ENCODE data around the gene PLXNB3. TPM values are rescaled to one million over a fixed set of nuclear protein-coding genes. Genes with fewer than 3 reads are reported as not detected.

PLXNB3 gene
- polyA plus RNA-seq, 3 donors: 1.1 to 1.8 (median 1.8) TPM

DNA sequence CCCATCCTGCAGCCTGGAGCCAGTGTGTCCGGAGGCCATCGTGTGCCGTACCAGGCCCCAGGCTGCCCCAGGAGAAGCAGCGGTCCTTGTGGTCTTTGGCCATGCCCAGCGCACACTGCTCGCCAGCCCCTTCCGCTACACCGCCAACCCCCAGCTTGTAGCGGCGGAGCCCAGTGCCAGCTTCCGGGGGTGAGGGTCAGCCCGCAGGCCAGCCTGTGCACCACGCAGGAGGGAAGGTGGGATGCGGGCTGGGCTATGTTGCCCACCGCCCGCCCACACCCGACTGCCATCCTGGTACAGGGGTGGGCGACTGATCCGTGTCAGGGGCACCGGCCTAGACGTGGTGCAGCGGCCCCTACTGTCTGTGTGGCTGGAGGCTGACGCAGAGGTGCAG, 9.2 kb downstream of the PLXNB3 start:
- no peak for DNase-seq

DNA sequence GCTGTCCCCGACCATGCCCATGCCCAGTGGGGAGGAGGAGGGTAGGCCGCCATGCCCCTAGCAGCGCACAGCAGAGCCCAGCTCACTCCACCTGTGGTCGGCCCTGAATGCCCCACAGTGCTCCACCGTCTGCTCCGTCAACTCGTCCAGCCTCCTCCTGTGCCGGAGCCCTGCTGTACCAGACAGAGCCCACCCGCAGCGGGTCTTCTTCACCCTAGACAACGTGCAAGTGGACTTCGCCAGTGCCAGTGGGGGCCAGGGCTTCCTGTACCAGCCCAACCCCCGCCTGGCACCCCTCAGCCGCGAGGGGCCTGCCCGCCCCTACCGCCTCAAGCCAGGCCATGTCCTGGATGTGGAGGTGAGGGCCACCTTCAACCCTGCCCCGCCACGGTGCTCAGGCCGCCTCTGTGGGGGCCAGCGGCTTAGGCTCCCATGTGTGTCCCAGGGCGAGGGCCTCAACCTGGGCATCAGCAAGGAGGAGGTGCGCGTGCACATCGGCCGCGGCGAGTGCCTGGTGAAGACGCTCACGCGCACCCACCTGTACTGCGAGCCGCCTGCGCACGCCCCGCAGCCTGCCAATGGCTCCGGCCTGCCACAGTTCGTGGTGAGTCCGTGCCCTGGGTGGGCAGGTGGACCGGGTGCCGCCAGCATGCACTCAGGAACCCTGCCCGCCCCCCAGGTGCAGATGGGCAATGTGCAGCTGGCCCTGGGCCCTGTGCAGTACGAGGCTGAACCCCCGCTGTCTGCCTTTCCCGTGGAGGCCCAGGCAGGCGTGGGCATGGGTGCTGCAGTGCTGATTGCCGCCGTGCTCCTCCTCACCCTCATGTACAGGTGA, 9.9 kb downstream of the PLXNB3 start:
- no peak for DNase-seq

GRCh38 chrX:153774576-153775292, 10.7 kb downstream of the PLXNB3 start:
- DNase-seq: no peak

DNA sequence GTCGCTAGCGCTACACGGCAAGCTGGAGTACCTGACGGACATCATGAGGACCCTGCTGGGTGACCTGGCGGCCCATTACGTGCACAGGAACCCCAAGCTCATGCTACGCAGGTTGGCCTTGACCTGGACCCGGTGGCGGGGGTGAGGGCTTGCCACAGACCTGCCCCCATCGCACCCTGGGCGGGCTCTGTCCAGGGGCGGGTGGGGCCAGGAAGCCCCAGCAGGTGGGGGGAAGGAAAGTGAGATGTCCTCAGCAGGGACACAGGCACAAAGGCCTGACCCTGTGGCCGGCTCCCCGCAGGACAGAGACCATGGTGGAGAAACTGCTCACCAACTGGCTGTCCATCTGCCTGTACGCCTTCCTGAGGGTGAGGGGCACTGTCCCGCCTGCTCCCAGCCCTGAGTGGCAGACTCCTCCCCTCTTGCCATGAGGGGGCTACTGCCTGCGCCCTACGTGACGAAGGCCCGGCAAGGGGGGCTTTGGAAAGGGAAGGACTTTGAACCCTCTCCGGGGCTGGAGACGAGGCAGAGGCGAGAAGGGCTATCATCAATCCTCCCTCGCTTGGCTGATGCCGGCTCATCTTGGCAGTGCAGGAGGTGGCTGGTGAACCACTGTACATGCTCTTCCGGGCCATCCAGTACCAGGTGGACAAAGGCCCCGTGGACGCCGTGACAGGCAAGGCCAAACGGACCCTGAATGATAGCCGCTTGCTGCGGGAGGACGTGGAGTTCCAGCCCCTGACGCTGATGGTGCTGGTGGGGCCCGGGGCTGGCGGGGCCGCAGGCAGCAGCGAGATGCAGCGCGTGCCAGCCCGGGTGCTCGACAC, 11.5 kb downstream of the PLXNB3 start:
- no peak for DNase-seq

DNA sequence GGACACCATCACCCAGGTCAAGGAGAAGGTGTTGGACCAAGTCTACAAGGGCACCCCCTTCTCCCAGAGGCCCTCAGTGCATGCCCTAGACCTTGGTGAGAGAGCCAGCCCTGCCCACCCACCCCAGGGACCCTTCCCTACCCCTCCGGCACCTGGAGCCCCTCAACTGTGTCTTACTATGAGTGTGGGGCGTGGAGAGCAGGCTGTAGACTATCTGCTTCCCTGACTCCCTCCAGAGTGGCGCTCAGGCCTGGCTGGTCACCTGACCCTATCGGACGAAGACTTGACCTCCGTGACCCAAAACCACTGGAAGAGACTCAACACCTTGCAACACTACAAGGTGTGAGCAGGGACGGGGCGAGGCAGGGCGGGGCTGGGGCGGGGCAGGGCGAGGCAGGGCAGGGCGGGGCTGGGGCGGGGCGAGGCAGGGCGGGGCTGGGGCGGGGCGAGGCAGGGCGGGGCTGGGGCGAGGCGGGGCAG, 12.1 kb downstream of the PLXNB3 start:
- DNase-seq: no peak

GRCh38 chrX:153776611-153777045, 12.6 kb downstream of the PLXNB3 start:
- no peak for DNase-seq

DNA sequence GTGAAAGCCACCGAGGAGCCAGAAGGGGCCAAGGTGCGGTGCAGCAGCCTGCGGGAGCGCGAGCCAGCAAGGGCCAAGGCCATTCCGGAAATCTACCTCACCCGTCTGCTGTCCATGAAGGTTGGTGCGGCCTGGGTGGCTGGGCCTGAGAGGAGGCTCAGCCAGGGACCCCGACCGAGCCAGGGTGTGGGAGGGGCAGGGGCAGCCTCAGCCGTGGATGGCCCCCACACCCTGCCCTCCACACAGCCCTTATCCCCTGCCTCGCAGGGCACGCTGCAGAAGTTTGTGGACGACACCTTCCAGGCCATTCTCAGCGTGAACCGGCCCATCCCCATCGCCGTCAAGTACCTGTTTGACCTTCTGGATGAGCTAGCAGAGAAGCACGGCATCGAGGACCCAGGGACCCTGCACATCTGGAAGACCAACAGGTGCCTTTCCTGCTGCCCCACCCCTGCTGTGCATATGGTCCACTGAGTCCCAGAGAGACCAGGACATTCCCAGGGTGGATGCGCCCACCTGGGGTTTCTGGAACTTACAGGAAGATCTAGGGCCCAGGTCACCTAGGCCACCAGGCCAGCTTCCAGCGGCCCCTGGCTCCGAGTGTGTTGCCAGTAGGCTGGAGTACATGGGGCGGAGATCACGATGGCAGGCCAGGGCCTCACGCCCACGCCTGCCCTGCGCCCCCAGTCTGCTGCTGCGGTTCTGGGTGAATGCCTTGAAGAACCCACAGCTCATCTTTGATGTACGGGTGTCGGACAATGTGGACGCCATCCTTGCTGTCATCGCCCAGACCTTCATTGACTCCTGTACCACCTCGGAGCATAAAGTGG, 13.4 kb downstream of the PLXNB3 start:
- no peak for DNase-seq

DNA sequence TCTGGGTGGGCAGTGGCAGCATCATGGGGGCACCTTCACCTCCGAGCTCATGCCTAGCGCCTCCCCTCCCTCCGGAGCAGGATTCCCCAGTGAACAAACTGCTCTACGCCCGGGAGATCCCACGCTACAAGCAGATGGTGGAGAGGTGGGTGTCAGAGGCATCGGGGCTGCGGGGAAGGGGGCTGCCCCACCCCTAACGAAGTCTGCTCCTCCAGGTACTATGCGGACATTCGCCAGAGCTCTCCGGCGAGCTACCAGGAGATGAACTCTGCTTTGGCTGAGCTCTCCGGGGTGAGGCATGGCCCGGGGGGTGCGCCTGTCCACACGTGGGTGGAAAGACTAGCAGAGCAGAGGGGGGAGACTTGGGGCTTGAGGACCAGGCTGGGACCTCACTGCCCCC, 14.1 kb downstream of the PLXNB3 start:
- DNase-seq: no peak

DNA sequence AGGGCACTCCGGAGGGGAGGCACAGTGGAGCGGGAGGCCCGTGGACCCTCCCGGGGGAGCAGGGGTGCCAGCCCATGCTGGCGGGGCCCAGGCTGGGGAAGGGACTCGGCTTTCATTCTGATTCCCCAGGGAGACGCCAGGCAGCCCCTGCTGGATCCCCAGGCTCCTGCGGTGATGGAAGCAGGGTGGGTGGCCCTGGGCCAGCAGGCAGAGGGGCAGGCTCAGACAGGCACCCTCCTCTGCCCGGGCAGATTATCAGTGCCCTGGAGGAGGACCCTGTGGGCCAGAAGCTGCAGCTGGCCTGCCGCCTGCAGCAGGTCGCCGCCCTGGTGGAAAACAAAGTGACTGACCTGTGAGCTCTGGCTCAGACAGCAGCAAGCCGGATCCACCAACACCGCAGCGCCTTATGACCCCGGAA, 14.6 kb downstream of the PLXNB3 start:
- no peak for DNase-seq

DNA sequence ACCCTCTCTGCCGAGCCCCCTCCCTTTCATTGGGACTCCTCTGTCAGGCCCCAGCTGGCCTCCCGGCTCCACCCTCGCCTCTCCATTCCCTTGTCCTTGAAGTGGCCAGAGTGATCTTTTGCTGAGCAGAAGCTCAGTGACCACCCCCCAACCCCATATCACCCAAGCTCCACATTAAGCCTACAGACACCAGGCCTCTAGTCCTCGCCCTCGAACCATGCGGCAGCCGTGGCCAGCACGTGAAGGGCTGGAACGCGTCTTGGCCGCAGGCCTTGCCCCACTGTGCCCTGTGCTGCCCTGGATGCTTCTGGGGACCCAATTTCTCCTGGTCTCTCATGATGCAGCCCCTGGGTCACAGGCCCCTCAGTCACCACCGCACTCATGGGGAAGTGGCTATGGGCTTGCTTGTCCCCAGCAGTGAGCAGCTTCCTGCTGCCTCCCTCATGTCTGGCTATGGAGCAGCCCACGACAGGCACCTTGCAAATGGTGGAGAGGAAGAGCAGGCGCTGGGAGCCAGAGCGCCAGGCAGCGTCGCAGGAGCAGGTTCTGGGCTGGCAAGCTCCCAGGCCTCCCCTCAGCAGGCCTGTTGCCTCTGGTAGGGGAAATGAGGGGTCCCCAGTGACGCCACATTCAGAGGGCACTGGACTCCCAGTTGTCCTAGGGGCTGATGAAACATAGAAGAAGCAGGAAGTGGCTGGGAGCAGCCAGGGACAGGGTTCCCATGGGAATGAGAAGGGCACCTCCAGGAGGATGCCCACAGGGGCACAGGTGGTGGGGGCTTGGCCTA, 16.0 kb downstream of the PLXNB3 start:
- DNase-seq: no peak

DNA sequence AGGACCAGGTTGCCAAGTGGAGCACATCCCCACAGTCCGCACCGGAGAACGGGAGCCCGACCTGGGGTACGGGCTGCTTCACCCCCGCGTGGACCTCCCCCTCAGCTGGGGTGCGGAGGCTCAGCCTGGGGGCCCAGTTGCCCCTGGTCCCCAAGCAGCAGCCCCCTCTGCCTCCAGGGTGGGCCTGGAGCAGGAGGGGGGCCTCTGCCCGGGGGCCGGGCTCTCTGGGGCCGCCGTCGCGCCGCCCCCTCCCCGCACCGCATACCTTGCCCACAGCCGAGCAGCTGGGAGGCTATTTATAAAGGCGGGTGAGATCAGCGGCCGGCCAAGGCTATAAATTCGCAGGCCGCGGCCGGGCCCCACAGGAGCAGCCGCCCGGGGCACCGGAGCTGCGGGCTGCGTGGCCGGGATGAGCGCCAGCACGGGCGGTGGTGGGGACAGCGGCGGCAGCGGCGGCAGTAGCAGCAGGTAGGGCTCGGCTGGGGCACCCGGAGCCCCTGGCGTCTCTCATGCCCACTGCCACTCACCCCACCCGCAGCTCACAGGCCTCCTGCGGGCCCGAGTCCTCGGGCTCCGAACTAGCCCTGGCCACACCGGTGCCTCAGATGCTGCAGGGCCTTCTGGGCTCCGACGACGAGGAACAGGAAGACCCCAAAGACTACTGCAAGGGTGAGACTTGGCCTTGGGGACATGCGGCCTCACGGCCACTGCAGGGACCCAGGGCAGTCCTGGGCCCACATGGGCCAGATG, 16.8 kb downstream of the PLXNB3 start, which contains the start of gene SRPK3:
TSS of gene SRPK3 (plus strand) at position 364 of the 750 bp plus-strand sequence. CDS start at position 410, 46 bp downstream.
- DNase-seq: peak; percentile 48

GRCh38 chrX:153781428-153782047, 17.5 kb downstream of the PLXNB3 start:
- DNase-seq: no peak

- DNase-seq: no peak
Measured at GRCh38 chrX:153782313-153782712, 18.3 kb downstream of the PLXNB3 start.

DNA sequence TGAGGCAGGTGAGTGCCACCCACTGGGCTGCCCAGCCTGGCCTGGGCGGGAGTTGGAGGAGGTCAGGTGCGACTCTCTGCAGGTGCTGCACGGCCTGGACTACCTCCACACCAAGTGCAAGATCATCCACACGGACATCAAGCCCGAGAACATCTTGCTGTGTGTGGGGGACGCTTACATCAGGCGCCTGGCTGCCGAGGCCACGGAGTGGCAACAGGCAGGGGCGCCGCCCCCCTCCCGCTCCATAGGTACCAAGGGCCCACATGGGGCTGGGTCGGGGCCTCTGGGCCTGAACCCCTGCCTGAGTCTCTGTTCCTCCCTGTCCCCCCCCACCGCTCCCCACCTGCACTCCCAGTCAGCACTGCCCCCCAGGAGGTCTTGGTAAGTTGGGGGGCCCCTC, 18.8 kb downstream of the PLXNB3 start:
- no peak for DNase-seq

DNA sequence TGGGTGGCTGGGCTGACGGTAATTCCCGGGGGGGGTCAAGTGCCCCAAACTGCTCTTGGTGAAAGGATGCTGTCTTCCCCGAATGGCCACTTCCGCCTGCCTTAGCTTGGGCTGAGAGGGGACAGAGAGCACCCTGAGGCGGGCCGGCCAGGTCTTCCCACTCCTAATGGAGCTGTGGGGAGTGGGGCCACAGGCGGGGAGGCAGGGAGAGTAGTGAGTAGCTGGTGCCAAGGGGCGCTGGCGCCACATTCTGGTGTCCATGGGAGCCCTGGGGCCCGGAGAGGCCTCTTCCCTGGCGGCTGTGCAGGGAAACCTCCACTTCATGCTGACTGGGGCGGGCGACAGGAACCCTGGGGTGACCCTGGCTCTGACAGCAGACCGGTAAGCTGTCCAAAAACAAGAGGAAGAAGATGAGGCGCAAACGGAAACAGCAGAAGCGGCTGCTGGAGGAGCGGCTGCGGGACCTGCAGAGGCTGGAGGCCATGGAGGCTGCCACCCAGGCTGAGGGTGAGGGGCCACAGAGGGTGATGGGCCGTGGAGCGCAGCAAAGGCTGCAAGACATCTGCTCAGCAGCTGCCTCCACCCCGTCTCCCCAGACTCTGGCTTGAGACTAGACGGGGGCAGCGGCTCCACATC, 19.4 kb downstream of the PLXNB3 start:
- DNase-seq: no peak

DNA sequence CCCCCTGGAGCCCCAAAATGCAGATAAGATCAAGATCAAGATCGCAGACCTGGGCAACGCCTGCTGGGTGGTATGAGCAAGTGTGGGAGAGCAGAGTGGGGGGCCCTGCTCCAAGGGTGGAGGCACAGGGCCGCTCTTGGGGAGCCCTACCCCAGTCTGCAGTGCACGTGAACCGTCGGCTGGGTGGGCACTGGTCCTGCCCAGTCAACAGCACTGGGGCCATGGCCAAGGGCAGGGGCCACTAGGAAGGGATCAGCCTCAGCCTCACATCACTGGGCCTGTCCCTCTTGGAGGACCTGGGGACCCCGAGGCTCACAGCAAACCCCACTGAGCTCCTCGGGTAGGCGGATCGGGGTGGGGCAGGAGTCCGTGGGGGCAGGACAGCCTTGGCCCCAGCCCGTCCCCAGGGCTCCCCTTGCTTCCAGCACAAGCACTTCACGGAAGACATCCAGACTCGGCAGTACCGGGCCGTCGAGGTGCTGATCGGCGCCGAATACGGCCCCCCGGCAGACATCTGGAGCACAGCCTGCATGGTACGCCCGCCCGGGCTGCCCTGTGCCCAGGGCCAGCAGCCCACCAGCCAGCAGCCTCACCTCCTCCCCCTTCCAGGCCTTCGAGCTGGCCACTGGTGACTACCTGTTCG, 20.4 kb downstream of the PLXNB3 start:
- DNase-seq: no peak

GRCh38 chrX:153786669-153787068, 22.6 kb downstream of the PLXNB3 start:
- DNase-seq: no peak

DNA sequence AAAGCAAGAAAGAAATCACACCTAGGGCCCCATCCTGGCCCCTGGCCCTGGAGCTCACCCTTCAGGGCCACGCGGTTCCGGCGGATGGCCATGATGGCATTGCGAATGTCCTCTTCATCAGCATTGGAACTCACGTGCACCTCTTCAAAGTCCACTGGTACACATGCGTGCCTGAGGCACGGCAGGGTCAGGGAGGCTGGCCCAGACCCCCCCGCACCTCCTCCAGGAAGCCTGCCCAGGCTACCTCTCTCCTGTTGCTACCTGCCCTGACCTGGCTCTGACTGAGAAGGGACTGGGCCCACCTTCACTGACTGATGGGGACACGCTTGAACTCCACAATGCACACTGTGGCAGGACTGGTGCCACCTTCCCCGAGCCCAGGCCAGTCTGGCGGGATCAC, 25.6 kb downstream of the PLXNB3 start:
- no peak for DNase-seq

All from renal pelvis (tissue), 4 donors.